Measurements from ENCODE around the gene ADAD2. TPM values are rescaled to one million over a fixed set of nuclear protein-coding genes. Genes with fewer than 3 reads are reported as not detected.
A peak's percentile ranks its signal among the peaks of the same experiment; 100 is the strongest.

Gene ADAD2
- total and polyA plus RNA-seq, 9 of the 15 experiments (the other 6 are each of a cell fraction or from before 2014, with no cell fraction given), result 0.07 TPM; not detected in 8

- Histone ChIP-seq H2AFZ (ENCODE audit: low read depth, low read length) (no peak overlapping the region), H3K4me3 (no peak overlapping the region), H3K27ac (ENCODE audit: extremely low read depth, low read depth, low read length) (no peak overlapping the region), H3K36me3 (ENCODE audit: control insufficient read depth, insufficient read depth, low read length) (peaks cover 79% of the 10 kb centered on the region; the same call in 2 of the 3 replicates), H3K27me3 (ENCODE audit: control insufficient read depth in 2 of 2, insufficient read depth in 2 of 2, low read length in 2 of 2) (no peaks in the 10 kb centered on the region), H3K4me1 (replicated peaks in 1 of 2; ENCODE audit: control insufficient read depth in 2 of 2, insufficient read depth in 2 of 2, low read length in 2 of 2) (peaks cover 4 to 53% of the 10 kb centered on the region in 2 experiments; a peak in 4 of 5 replicates), H3K79me2 (ENCODE audit: control insufficient read depth, insufficient read depth, low read length) (peaks cover 13% of the 10 kb centered on the region), H3K9me3 (replicated peaks; ENCODE audit: control insufficient read depth, insufficient read depth, low read depth, low read length) (peaks cover 2% of the 10 kb centered on the region; the same call in 1 of the 2 replicates), H4K20me1 (replicated peaks; ENCODE audit: control insufficient read depth, insufficient read depth, low read length) (peaks cover 15% of the 10 kb centered on the region), H3K9me1 (ENCODE audit: control insufficient read depth, insufficient read depth, low read length) (peaks cover 13% of the 10 kb centered on the region), H3K9ac (ENCODE audit: insufficient read depth in 1 of 2, low read depth in 2 of 2, low read length in 2 of 2) (peak overlapping the region in 1 of 2 experiments; percentile 3; a peak in 1 of 4 replicates), H3K4me2 (ENCODE audit: insufficient read depth, low read length) (no peak overlapping the region)
- POLR2A ChIA-PET, result no interaction called here
- intact Hi-C loops (cut with micrococcal nuclease), result no loop called here
- FAIRE-seq, result no peak
- ATAC-seq, result peak; percentile 19
- BruUV-seq (replicated peaks), result no TSS peak
- TF ChIP-seq KDM1A (IDR thresholded peaks at IDR 0.05), result no peak
- TF ChIP-seq RBFOX2 (IDR thresholded peaks at IDR 0.05; ENCODE audit: low read depth, low read length), result 0 out of 2 replicates have a peak, but pooled peaks have one; percentile 23
- TF ChIP-seq PCBP1 (IDR thresholded peaks at IDR 0.05; ENCODE audit: low read depth, low read length, poor library complexity, severe bottlenecking), result peak; percentile 13
- in situ Hi-C loops (cut with MboI), result loop anchor here (10.0 kb wide), 1 partner anchor 226 kb away; the partner anchor contains the start of gene OSGIN1
- CTCF ChIA-PET (ENCODE audit: low intra/inter-chr PET ratio), result interaction anchor here (0.8 kb wide), 1 partner anchor 304 kb away, joined by 3 read pairs; no protein-coding TSS in a partner anchor
- DNase-seq (ENCODE audit: extremely low read depth in 1 of 4, low spot score in 3 of 4), result peak in 2 of 4 experiments; percentile 42 to 47
- 80% methylated on average over 15 of the region's 21 CpGs for WGBS (ENCODE audit: insufficient coverage, low coverage, missing lambda C conversion rate)
Measured at GRCh38 chr16:84180519-84181140, 10.3 kb upstream of the ADAD2 start.

All from K562 (cell line).